ENCODE data around the gene PREX1. TPM values are rescaled to one million over a fixed set of nuclear protein-coding genes. Genes with fewer than 3 reads are reported as not detected.

The PREX1 gene
- total and polyA plus RNA-seq, 2 of the 4 experiments (the other 2 are of a cell fraction): 0.67 to 0.72 TPM

DNA sequence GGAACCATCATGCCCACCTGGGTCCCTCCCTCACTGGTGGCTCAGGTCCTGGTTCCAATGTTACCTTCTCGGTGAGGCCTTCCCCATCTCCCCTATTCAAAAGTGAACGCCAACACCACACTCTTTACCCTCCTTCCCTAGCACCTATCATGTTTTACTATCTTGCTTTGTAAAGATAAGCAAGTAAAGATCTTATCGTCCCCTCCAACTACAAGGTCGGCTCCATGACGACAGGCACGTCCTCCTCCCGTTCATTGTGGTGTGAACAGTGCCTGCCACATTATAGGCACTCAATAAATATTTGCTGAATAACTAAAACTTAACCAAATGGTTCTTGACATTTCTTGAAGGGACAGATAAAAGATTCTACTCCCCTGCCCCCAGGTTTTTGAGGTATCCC, 147.1 kb downstream of the PREX1 start:
- 100% methylated on average over 1 of the region's 7 CpGs; no CpG with 5 or more reads in 1 of the 2 experiments for WGBS, 2 experiments (ENCODE audit: extremely low coverage in 2 of 2, insufficient read length in 1 of 2)
- H4K91ac ChIP-seq (ENCODE audit: insufficient read depth, low read depth, low read length): no peak overlapping the region

More for the DNA sequence above, 147.1 kb downstream of the PREX1 start:
- Histone ChIP-seq H3K9me1 (ENCODE audit: insufficient read depth, low read length) (no peaks in the 10 kb centered on the region; the same call in 1 of the 2 replicates), H3K14ac (replicated peaks; ENCODE audit: low read depth, low read length) (no peak overlapping the region), H3K23ac (ENCODE audit: low read depth, low read length) (no peak overlapping the region), H3K4me1 (ENCODE audit: control insufficient read depth, insufficient read depth, low read length) (peaks cover 10% of the 10 kb centered on the region; the same call in 1 of the 2 replicates), H3K27ac (ENCODE audit: insufficient read depth, low read length) (no peak overlapping the region), H2BK15ac (ENCODE audit: low read depth, low read length) (no peak overlapping the region), H4K5ac (ENCODE audit: low read depth, low read length) (no peak overlapping the region), H3K27me3 (ENCODE audit: control insufficient read depth, insufficient read depth, low read length) (no peaks in the 10 kb centered on the region), H2AFZ (replicated peaks; ENCODE audit: low read length, poor library complexity) (no peak overlapping the region), H2BK120ac (ENCODE audit: low read depth, low read length) (no peak overlapping the region), H2BK5ac (ENCODE audit: low read depth, low read length, poor library complexity, severe bottlenecking) (no peak overlapping the region), H4K20me1 (ENCODE audit: insufficient read depth, low read length) (no peaks in the 10 kb centered on the region), H3K79me1 (ENCODE audit: low read depth in 1 of 2, low read length in 2 of 2) (no peaks in the 10 kb centered on the region), H4K8ac (ENCODE audit: low read depth in 2 of 2, low read length in 2 of 2) (no peak overlapping the region), H3K36me3 (ENCODE audit: control insufficient read depth, insufficient read depth, low read length) (no peaks in the 10 kb centered on the region), H3K56ac (ENCODE audit: extremely low read depth, insufficient read depth, low read length) (no peak overlapping the region), H2AK5ac (ENCODE audit: low read depth, low read length) (no peak overlapping the region), H3K4me2 (ENCODE audit: low read depth, low read length) (no peak overlapping the region), H3K4ac (ENCODE audit: low read depth, low read length) (no peak overlapping the region), H3K4me3 (ENCODE audit: insufficient read depth, low read depth, low read length) (no peak overlapping the region), H2AK9ac (replicated peaks; ENCODE audit: low read depth, low read length, poor library complexity) (no peak overlapping the region), H3K9ac (ENCODE audit: low read depth, low read length) (no peak overlapping the region), H3K9me3 (ENCODE audit: control insufficient read depth, insufficient read depth, low read length) (no peaks in the 10 kb centered on the region), H3K18ac (ENCODE audit: low read depth, low read length) (no peak overlapping the region), H2BK20ac (ENCODE audit: low read depth, low read length) (no peak overlapping the region)
- no peak for TF ChIP-seq RAD21 (IDR thresholded peaks at IDR 0.05; ENCODE audit: low read length)
- no peak for TF ChIP-seq RFX5 (IDR thresholded peaks at IDR 0.05; ENCODE audit: low read depth, low read length)
- no peak for TF ChIP-seq RCOR1 (IDR thresholded peaks at IDR 0.05; ENCODE audit: insufficient replicate concordance, low read length)
- no peak for TF ChIP-seq MAZ (IDR thresholded peaks at IDR 0.05; ENCODE audit: borderline replicate concordance, low read depth, low read length)
- TF ChIP-seq FOS (IDR thresholded peaks at IDR 0.05; ENCODE audit: low read depth, low read length): no peak
- TF ChIP-seq, protein P1, sequence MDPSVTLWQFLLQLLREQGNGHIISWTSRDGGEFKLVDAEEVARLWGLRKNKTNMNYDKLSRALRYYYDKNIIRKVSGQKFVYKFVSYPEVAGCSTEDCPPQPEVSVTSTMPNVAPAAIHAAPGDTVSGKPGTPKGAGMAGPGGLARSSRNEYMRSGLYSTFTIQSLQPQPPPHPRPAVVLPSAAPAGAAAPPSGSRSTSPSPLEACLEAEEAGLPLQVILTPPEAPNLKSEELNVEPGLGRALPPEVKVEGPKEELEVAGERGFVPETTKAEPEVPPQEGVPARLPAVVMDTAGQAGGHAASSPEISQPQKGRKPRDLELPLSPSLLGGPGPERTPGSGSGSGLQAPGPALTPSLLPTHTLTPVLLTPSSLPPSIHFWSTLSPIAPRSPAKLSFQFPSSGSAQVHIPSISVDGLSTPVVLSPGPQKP (IDR thresholded peaks at IDR 0.05; ENCODE audit: borderline replicate concordance, low read depth, low read length): no peak
- no peak for TF ChIP-seq BHLHE40 (IDR thresholded peaks at IDR 0.05; ENCODE audit: low read depth, low read length)
- TF ChIP-seq POLR2A (IDR thresholded peaks at IDR 0.05; ENCODE audit: low read depth, low read length): no peak
- TF ChIP-seq NFE2L2 (IDR thresholded peaks at IDR 0.05; ENCODE audit: low read depth, low read length): no peak
- TF ChIP-seq CEBPB (IDR thresholded peaks at IDR 0.05; ENCODE audit: low read depth, low read length): no peak
- in situ Hi-C loops (cut with MboI; ENCODE audit: low sequenced_read_pairs) (no loop called here), intact Hi-C loops (cut with micrococcal nuclease) (no loop called here), dilution Hi-C loops (cut with HindIII; ENCODE audit: low sequenced_read_pairs, unreplicated experiment) (no loop called here)
- ATAC-seq (ENCODE audit: low read depth): no peak
- ChIA-PET POLR2A (ENCODE audit: unreplicated experiment) (no interaction called here), CTCF (no interaction called here)
- no TSS peak for BruUV-seq (replicated peaks)
- DNase-seq: no peak
